Glomerular endothelial cell (primary cell): ENCODE data around the gene LIPJ. TPM values are rescaled to one million over a fixed set of nuclear protein-coding genes. Genes with fewer than 3 reads are reported as not detected.

Source experiments
- DNase-seq: peaks from one replicate; pipeline ENCODE4 v3.0.0-alpha.2; 2011; ENCODE audit warnings: low read depth, low spot score; ENCODE audit errors: extremely low read depth
- total RNA-seq: library from RNA; depleted of rRNA; stranded (reverse); fragments of >200 nt; gene quantifications from 2 replicates; pipeline ENCODE4 v1.2.3, GENCODE V29; 2015

Gene LIPJ
- total RNA-seq, 1 donor from 2014 or later = not detected

DNA sequence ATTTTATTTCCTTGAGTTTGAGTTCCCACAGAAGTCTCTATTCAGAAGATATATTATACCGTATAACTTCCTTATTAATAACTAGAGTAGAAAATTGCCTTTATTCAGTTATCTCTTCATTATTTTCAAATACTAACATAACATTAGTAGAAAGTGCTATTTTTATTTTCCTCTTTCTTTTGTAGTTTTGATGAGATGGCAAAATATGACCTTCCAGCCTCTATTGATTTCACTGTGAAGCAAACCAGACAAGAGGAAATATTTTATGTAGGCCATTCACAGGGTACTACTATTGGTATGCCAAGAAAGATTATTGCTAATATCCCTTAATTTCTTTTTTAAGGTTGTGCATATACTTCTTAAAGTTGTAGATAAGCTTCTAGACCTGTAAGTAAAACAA lies 7.9 kb downstream of the LIPJ start:
- DNase-seq = no peak

DNA sequence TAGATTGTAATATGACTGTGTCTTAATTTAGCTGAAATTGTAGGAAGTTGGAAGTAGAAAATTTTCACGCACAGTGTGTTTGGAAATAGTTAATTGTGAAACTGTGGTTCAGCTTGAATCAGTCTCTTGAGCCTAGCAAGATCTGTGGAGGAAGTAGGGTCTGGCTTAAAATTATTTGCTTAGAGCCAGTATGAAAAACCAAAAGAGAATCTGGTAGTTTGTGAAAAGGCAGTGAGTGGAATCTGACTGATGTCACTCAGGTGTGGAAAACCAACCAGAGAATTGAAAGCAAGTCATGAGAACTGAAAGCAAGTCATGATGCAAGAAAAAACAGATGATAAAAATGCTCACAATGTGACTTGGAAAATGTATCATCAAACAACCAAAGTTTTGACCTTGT lies 11.5 kb downstream of the LIPJ start:
- no peak for DNase-seq

DNA sequence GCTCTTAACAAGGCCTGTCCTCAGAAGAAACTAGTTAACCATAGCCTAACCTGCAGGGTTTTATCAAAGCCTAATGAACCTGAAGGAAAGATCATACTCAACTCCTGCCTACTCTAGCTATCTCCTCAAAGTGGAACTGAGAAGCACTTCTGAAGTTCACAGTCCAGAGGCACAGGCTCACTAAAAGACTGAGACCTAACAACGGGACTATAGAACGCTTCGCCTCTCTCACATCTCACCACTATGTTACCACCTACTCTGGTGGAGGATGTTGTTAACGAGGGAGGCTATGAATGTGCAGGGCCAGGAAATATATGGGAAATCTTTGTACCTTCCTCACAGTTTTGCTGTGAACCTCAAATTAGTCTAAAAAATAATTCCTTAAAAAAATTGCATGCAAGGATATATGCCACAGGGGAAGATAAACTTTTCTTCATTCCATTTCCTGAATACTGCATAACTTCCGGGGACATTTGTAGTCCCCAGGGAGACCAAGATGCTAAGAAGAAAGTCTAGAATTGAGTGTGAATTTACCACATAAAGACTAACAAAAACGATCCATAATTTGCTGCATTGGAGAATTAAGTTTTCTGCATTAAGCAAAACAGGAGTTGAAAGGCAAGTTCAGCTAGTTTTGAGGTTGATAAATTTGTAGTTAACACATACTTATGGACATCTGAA lies 21.6 kb downstream of the LIPJ start:
- no peak for DNase-seq

DNA sequence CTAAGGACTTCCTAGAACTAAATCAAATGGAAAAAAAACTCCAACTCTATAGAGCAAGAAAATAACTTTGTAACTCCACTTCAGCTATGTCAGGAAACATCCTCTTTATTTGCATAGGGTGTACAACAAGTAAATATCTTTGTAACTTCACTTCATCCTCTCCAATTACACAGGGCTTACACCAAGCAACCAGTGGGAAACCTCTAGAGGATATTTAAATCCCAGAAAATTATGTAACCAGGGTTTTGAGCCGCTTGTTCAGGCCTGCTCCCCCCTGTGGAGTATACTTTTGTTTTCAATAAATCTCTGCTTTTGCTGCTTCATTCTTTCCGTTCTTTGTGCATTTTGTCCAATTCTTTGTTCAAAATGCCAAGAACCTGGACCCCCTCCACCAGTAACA lies 22.2 kb downstream of the LIPJ start:
- DNase-seq = no peak

DNA sequence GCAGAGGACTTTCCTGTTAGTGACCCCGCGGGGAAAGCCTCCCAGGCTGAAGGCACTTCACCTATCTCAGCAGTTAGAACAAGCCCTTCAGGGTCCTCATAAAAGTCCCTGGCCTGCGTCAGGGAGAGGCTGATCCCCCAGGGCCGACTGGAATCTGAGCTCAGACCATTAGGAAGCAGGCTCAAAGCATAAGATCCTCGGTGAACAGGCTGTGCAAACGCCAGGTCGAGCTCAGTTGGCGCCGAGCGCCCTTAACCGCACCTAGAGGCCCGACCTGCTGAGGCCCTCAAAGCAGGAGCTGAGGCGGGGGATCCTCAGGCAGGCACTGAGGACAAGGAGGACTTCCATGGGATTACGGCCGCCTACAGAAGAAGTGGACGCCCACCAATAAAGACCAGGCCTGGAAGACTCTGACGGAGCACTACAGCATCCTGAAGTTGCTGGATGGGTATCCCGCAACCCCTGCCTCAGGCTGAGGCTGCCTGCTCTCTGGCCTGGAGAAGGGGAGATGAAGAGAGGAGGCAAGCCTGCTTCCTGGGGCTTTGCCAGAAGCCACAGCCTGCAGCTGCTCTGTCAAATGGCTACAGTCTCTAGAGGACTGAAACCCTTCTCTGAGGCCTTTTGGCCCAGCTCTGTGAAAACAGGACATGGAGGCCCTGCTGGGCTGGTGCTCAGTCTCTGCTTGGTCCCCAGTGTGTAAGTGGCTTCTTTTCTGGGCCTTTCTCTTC lies 29.9 kb downstream of the LIPJ start:
- DNase-seq = no peak

DNA sequence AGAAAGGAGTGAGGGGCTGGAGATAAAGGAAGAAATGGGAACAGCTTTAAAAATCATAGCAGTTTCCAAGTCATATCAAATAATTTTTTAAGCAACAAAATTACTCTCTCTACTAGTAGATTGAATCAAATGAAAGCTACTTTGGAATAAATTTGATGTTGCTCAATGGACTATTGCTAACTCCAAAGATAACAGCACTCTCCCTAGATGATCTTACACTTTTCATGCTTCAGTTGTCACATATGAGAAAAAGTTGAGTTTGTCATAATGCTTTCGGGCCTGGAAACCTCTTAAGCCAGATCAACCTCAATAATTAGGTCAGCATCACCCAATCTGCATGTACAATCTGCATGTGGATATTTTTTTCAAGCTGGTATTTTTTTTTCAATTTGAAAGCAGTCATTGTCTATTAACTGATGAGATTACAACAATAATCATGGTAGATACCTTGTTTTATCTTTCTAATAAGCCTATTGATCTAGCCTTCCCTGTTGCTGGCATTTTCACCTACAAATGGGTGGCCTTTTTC lies 31.3 kb downstream of the LIPJ start:
- DNase-seq = no peak

DNA sequence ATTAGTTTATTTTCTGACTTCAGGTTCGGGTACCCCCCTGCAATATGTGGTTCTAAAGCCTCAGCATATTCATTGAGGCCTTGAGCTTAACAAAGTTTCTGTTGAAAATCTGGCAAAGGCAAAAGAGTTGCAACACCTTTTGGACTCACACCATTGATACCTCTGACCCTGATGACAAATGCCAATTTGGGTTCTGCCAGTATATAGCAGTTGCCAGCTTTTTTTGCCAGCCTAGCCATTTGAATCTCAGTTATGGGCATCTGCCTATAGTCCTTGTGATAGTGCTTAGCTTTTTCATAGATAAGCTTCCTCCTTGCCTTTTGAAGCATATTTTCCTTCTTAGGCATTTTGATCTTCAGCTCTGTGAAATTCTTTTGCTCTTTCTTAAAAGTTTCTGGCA lies 31.9 kb downstream of the LIPJ start:
- no peak for DNase-seq

DNA sequence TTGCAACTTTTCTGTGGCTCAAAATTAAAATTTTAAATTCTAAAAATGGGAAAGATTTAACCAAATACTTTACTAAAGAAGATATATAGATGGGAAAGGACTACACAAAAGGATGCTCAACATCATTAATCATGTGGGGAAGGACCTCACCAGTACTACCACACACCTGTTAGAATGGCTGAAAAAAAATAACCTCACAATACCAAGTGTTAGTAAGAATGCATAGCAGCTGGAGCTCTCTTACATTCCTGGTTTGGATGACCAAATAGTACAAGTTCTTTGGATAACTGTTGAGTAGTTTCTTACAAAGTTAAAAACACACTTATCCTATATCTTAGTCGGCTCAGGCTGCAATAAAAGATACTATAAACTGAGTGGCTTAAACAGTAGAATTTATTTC lies 33.9 kb downstream of the LIPJ start:
- DNase-seq = no peak

DNA sequence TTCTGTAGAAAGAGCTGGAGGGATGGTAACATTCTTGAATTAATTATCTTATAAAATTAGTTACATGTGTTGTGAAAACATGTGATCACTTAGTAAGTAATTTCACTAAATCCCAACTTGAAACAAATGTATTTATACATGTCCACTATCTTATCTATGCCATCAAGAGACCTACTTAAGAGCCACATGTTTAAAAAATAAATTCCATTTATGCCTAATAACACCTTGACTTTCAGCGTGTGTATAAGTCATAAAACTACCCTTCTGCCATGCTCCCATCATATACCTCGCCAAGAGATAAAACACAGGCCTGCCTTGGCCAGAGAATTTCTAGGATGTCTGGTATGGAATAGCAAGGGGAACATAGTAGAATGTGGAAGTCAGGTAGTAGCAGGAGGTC lies 37.3 kb downstream of the LIPJ start:
- DNase-seq = no peak

DNA sequence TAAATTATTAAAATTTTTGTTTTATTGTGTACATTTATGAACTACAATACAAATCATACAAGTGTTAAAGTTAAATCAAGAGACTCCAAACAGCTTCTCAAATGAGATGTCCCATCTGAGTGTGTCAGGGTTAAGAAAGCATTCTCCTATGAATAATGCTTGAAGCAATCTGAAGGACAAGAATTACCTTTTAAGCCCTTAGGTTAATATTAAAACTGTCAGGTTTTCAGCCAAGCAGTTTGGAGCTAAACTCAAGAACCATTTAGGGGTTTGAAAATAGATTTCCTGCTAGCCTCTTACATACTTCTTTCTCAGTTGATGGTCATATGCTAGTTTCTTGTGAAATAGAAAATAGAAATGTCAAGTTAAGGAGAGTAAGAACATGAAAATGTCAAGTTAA lies 38.3 kb downstream of the LIPJ start:
- DNase-seq = no peak

DNA sequence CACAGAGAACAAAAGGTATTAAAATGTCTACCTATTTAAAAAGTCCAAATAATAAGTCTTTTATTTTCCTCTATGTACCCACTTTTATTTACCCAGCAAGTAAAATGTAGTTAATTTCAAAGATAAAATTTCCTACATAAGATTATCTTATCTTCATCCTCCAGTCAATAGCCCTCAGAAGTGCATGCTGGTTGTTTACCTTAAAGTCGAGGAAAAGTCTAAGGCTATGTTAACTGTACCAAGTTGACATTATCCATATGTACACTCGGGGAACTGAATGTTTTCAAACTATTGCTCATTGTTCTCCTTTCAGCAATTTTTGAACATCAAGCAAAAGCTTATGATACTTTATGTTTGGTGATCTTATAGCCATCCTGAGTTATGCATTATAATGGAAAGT lies 53.6 kb downstream of the LIPJ start:
- no peak for DNase-seq

DNA sequence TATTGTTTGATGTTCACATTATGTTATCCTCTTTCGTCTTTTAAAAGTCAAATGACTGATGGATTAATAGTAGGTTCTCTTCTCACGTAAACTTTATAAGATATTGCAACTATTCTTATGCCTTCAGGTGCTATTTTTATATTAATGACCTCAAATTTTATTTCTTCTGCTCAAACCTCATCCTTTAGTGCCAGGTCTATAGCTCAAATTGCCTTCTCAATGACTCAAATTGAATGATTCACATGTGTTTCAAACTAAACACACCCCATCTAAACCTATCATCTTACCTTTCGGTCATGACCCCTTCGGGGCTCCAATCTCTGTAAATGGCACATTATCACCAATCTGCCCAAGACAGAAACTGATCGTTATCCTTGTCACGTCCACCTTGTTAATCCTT lies 55.6 kb downstream of the LIPJ start:
- DNase-seq = no peak

DNA sequence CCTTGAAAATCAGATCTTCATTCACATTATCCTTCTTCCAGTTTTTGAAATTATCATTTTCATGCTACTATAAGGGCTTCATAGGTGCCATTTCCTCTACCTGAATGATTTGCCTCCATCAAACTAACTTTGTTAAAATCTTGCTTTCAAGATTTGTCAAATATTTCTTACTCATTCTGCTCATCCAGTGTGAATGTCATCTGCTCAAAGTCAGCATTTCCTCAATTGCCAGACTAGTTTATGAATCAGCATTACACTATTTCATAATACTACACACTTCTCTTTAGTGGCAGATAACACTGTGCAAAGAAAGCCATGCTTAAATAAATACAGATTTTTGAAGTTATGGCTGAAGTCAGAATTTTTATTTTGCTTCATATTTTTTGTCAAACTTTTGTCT lies 56.4 kb downstream of the LIPJ start:
- DNase-seq = no peak

DNA sequence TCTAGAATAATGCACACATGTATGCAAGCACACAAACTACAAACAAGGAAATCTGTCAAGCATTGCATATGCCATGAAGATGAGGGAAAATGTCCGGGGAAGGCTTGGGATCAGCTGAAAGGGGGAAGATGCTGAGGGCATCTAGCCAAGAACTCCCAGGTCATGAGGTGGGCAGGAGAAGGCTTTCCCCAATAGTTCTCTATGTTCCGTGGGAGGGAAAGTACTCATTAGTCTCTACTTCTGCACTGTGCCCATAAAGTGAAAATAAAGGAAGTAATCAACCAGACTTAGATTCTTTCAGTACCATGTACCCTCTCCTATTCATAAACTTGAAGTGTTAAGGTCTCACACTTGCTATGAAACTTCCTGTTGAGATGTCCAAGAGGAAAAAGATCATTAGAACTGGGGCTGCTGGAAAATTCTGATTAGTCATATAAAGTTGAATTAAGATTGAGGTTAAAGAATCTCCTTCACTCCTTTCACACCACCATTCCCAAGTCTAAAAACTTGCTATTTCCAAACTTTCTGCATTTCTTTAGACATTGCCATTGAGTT lies 60.6 kb downstream of the LIPJ start:
- no peak for DNase-seq

DNA sequence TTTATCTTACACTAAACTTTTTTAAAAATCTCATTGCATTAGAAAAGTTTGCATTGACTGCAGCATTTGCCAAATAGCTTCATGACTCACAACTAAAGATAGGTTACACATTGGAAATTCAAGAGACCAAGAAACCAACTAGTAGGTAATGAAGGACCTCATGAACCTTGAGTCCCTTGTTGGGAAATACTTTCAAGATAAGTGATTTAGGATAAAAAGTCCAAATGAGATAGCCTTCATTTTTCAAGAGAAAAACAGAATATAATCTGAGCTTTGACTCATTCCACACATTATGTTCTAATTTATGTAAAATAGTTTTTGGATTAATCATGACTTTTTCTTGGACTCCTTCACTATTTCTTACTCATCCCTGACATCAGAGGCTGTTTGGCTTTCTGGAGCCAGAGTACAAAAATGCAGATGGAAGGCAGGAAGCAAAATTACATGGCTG lies 64.6 kb downstream of the LIPJ start:
- DNase-seq = no peak

DNA sequence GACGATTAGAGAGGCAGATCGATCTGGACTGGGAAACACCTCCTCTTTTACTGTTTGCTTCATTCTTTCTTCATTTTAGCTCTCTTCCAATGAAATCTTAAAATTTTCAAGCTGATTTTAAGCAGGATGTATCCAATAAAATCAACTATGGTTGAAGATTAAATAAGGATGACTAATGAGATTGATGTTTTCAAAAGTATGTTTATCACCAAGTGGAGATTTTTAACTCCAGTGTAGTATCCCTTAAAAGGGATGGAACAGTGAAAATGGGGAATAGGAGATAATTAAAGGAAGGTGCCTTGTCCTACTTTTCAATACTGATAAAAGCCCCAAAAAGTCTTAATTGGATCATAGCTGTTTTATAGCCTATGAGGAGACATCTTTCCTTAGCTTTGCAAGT lies 66.1 kb downstream of the LIPJ start:
- no peak for DNase-seq

Other genes with a start within 250 kb of the LIPJ start
- gene RNLS, start 3.4 kb upstream of the LIPJ start, total RNA-seq = 1.5 and 5.9 TPM in 2 replicates
- gene LIPF, start 77.7 kb downstream of the LIPJ start, total RNA-seq = 0.18 TPM in 1 of 2 replicates, not detected in the other
- gene LIPK, start 119.5 kb downstream of the LIPJ start, total RNA-seq = not detected in 2 replicates
- not detected in 2 replicates for gene LIPN, start 173.3 kb downstream of the LIPJ start, total RNA-seq
- not detected in 2 replicates for gene LIPM, start 216.0 kb downstream of the LIPJ start, total RNA-seq